ENCODE measurements around the gene TRIM7. TPM values are rescaled to one million over a fixed set of nuclear protein-coding genes. Genes with fewer than 3 reads are reported as not detected.
"Not testable (repeated sequence)": the region's sequence is repeated elsewhere in the genome, so short reads cannot be mapped to it uniquely, and the experiment has no call there.

TRIM7 gene
- total RNA-seq, 1 experiment from 2014 or later = not detected

DNA sequence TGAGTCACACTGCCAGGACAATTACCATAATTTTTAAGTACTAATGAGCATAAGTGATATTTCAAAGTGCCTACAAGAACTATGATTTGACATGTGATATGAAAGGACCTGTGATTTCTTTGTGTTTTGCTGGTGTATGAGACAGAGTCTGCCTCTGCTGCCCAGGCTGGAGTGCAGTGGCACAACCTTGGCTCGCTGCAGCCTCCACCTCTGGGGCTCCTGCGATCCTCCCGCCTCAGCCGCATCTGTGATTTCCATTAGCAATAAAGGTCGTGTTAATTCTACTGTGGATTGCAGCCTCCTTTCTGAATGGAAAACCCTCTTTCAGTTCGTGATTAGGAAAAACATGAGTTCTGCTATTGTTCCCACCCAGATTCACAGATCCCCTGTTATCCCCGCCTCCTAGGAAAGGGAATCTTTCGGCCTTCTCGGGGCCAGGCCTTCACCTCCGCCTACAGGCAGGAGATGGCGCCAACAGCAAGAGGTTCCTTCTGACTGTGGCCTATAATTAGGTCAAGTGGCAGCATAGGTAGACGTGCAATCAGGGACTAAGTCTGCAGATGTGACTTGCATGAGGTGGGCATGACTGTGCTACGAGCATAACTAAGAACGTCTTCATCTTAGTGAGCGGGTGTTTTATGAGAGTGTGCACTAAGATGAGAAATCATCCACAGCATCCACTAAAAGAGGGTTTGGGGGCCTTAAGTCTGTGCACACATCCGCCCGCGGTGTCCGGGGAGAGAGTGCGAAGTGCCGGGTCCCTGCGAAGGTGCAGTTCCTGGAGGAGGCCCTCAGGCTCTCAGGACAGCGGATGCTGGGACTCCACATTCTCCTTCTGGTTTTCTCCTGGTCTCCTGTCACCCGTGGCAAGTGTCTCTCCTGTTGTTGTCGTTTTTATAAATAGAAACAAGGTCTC is 23.1 kb downstream of the TRIM7 start:
- Histone ChIP-seq H3K4me1 (ENCODE audit: low read length) (peaks cover 19% of the 10 kb centered on the region), H3K9me2 (replicated peaks; ENCODE audit: insufficient read depth, low read length) (no peaks in the 10 kb centered on the region), H3K27ac (ENCODE audit: low read length) (no peak overlapping the region), H3K9me3 (ENCODE audit: low read length) (no peaks in the 10 kb centered on the region), H3K9ac (ENCODE audit: low read length) (no peak overlapping the region), H2AFZ (ENCODE audit: low read length) (no peak overlapping the region), H4K20me1 (ENCODE audit: insufficient read depth, low read depth, low read length) (no peaks in the 10 kb centered on the region), H3K79me2 (ENCODE audit: low read length) (no peaks in the 10 kb centered on the region), H3K36me3 (ENCODE audit: insufficient read depth, low read length) (no peaks in the 10 kb centered on the region), H3K4me3 (ENCODE audit: low read length) (no peak overlapping the region), H3K27me3 (ENCODE audit: low read length) (no peaks in the 10 kb centered on the region), H3K4me2 (ENCODE audit: low read depth, low read length, poor library complexity, severe bottlenecking) (no peak overlapping the region)
- DNase-seq = peak; percentile 88

GRCh38 chr5:181177559-181177958 is 27.4 kb downstream of the TRIM7 start:
- H3K9me3 ChIP-seq (ENCODE audit: low read length); H4K20me1 ChIP-seq (ENCODE audit: insufficient read depth, low read depth, low read length); H3K27ac ChIP-seq (ENCODE audit: low read length); H3K36me3 ChIP-seq (ENCODE audit: insufficient read depth, low read length); DNase-seq; H3K9ac ChIP-seq (ENCODE audit: low read length); H3K4me2 ChIP-seq (ENCODE audit: low read depth, low read length, poor library complexity, severe bottlenecking); H3K9me2 ChIP-seq (replicated peaks; ENCODE audit: insufficient read depth, low read length); H2AFZ ChIP-seq (ENCODE audit: low read length); H3K27me3 ChIP-seq (ENCODE audit: low read length); H3K4me3 ChIP-seq (ENCODE audit: low read length); H3K79me2 ChIP-seq (ENCODE audit: low read length): not testable (repeated sequence)
- H3K4me1 ChIP-seq (ENCODE audit: low read length) = peaks cover 13% of the 10 kb centered on the region

DNA sequence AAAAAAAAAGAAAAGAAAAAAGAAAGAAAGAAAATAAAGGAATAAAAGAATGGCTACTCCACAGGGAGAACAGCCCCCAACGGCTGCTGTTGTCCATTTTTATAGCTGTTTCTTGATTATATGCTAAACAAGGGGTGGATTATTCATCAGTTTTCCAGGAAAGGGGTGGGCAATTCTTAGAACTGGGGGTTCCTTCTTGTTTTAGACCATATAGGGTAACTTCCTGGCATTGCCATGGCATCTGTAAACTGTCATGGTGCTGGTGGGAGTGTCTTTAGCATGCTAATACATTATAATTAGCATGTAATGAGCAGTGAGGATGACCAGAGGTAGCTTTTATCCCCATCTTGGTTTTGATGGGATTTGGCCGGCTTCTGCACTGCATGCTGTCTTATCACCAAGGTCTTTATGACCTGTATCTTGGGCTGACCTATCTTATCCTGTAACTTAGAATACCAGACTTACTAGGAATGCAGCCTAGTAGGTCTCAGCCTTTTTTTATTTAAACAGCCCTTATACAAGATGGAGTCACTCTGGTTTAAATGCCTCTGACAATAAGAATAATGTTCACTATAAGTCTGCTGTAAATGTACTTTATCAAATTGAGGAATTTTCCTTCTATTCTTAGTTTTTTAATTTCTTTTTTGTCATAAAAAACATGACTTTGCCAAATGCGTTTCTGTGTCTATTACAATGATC is 28.6 kb downstream of the TRIM7 start:
- Histone ChIP-seq H3K9me2 (replicated peaks; ENCODE audit: insufficient read depth, low read length) (no peaks in the 10 kb centered on the region), H3K4me1 (ENCODE audit: low read length) (peaks cover 10% of the 10 kb centered on the region)
- DNase-seq = no peak

GRCh38 chr5:181173420-181174342 is 31.3 kb downstream of the TRIM7 start:
- H3K9me3 ChIP-seq (ENCODE audit: low read length) = no peaks in the 10 kb centered on the region
- peak overlapping the region; percentile 87; the same call in 1 of the 2 replicates for H2AFZ ChIP-seq (ENCODE audit: low read length)
- no peaks in the 10 kb centered on the region for H3K9me2 ChIP-seq (replicated peaks; ENCODE audit: insufficient read depth, low read length)
- no peaks in the 10 kb centered on the region for H3K79me2 ChIP-seq (ENCODE audit: low read length)
- peak overlapping the region; percentile 35; the same call in 1 of the 2 replicates for H3K4me3 ChIP-seq (ENCODE audit: low read length)
- H3K27ac ChIP-seq (ENCODE audit: low read length) = no peak overlapping the region
- peak overlapping the region; percentile 56 for H3K4me2 ChIP-seq (ENCODE audit: low read depth, low read length, poor library complexity, severe bottlenecking)
- no peaks in the 10 kb centered on the region for H4K20me1 ChIP-seq (ENCODE audit: insufficient read depth, low read depth, low read length)
- no peaks in the 10 kb centered on the region for H3K36me3 ChIP-seq (ENCODE audit: insufficient read depth, low read length)
- no peaks in the 10 kb centered on the region for H3K27me3 ChIP-seq (ENCODE audit: low read length)
- H3K9ac ChIP-seq (ENCODE audit: low read length) = peak overlapping the region; percentile 43; the same call in 1 of the 2 replicates
- DNase-seq = peak; percentile 76
- peaks cover 10% of the 10 kb centered on the region for H3K4me1 ChIP-seq (ENCODE audit: low read length)

More for the DNA sequence above, 28.6 kb downstream of the TRIM7 start:
- Histone ChIP-seq H2AFZ (ENCODE audit: low read length) (no peak overlapping the region), H3K36me3 (ENCODE audit: insufficient read depth, low read length) (no peaks in the 10 kb centered on the region), H4K20me1 (ENCODE audit: insufficient read depth, low read depth, low read length) (no peaks in the 10 kb centered on the region), H3K4me3 (ENCODE audit: low read length) (no peak overlapping the region), H3K79me2 (ENCODE audit: low read length) (no peaks in the 10 kb centered on the region), H3K9me3 (ENCODE audit: low read length) (no peaks in the 10 kb centered on the region), H3K27ac (ENCODE audit: low read length) (no peak overlapping the region), H3K4me2 (ENCODE audit: low read depth, low read length, poor library complexity, severe bottlenecking) (no peak overlapping the region), H3K9ac (ENCODE audit: low read length) (no peak overlapping the region), H3K27me3 (ENCODE audit: low read length) (no peaks in the 10 kb centered on the region)

DNA sequence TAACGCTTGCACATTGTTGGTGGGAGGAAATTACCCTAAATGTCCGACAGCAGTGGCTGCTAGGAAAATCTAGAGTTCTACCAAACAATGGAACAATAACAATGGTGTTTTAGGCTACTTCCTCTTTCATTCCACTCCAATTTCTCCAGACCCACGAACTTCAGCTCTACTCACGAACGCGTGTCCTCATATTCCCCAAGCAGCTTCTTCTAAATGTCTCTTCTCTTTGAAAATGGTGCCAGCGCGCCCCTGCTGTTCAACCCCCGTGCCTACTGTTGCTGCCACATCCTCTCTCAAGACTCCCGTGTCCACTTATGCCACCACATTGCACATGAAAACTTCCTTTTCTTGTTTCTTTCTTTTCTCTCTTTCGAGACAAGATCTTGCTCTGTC is 32.0 kb downstream of the TRIM7 start:
- Histone ChIP-seq H3K9me3 (ENCODE audit: low read length) (no peaks in the 10 kb centered on the region), H3K27me3 (ENCODE audit: low read length) (no peaks in the 10 kb centered on the region), H3K9me2 (replicated peaks; ENCODE audit: insufficient read depth, low read length) (no peaks in the 10 kb centered on the region), H4K20me1 (ENCODE audit: insufficient read depth, low read depth, low read length) (no peaks in the 10 kb centered on the region), H3K4me2 (ENCODE audit: low read depth, low read length, poor library complexity, severe bottlenecking) (peak overlapping the region; percentile 56), H3K36me3 (ENCODE audit: insufficient read depth, low read length) (no peaks in the 10 kb centered on the region), H3K4me1 (ENCODE audit: low read length) (peaks cover 17% of the 10 kb centered on the region), H3K4me3 (ENCODE audit: low read length) (peak overlapping the region; percentile 35; the same call in 1 of the 2 replicates), H3K27ac (ENCODE audit: low read length) (no peak overlapping the region), H2AFZ (ENCODE audit: low read length) (peak overlapping the region; percentile 87; the same call in 1 of the 2 replicates), H3K9ac (ENCODE audit: low read length) (peak overlapping the region; percentile 43; the same call in 1 of the 2 replicates), H3K79me2 (ENCODE audit: low read length) (no peaks in the 10 kb centered on the region)
- no peak for DNase-seq

- no peaks in the 10 kb centered on the region for H3K27me3 ChIP-seq (ENCODE audit: low read length)
Measured at GRCh38 chr5:181171782-181172181, 33.2 kb downstream of the TRIM7 start.

DNA sequence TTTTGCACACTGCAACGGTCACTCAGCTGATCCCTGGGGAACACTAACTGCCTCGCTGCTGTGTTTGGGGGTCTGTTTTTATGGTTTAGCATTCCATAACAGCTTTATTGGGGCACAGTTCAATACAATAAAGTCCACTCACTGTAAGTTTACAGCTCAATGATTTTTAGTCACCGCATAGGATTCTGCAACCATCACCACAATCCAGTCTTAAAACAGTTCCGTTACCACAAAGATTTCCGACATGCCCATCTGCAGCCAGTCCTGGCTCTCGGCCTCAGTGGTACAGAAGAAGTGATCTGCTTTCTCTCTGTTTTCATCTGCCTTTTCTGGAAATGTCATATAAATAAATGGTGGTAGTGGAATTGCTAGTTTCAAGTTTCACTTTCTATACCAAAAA is 34.0 kb downstream of the TRIM7 start:
- H3K36me3 ChIP-seq (ENCODE audit: insufficient read depth, low read length) = no peaks in the 10 kb centered on the region
- no peak for DNase-seq
- no peak overlapping the region for H3K9ac ChIP-seq (ENCODE audit: low read length)
- no peaks in the 10 kb centered on the region for H3K79me2 ChIP-seq (ENCODE audit: low read length)
- no peak overlapping the region for H3K4me3 ChIP-seq (ENCODE audit: low read length)
- H3K9me3 ChIP-seq (ENCODE audit: low read length) = no peaks in the 10 kb centered on the region
- no peaks in the 10 kb centered on the region for H4K20me1 ChIP-seq (ENCODE audit: insufficient read depth, low read depth, low read length)
- H2AFZ ChIP-seq (ENCODE audit: low read length) = no peak overlapping the region
- no peaks in the 10 kb centered on the region for H3K27me3 ChIP-seq (ENCODE audit: low read length)
- no peak overlapping the region for H3K27ac ChIP-seq (ENCODE audit: low read length)
- peaks cover 31% of the 10 kb centered on the region for H3K4me1 ChIP-seq (ENCODE audit: low read length)
- no peaks in the 10 kb centered on the region for H3K9me2 ChIP-seq (replicated peaks; ENCODE audit: insufficient read depth, low read length)
- no peak overlapping the region for H3K4me2 ChIP-seq (ENCODE audit: low read depth, low read length, poor library complexity, severe bottlenecking)

More at GRCh38 chr5:181171782-181172181, 33.2 kb downstream of the TRIM7 start:
- no peaks in the 10 kb centered on the region for H3K9me3 ChIP-seq (ENCODE audit: low read length)
- no peaks in the 10 kb centered on the region for H3K79me2 ChIP-seq (ENCODE audit: low read length)
- no peaks in the 10 kb centered on the region for H4K20me1 ChIP-seq (ENCODE audit: insufficient read depth, low read depth, low read length)
- no peak overlapping the region for H3K9ac ChIP-seq (ENCODE audit: low read length)
- DNase-seq = no peak
- H3K4me1 ChIP-seq (ENCODE audit: low read length) = peaks cover 29% of the 10 kb centered on the region
- no peak overlapping the region for H2AFZ ChIP-seq (ENCODE audit: low read length)
- no peak overlapping the region for H3K4me3 ChIP-seq (ENCODE audit: low read length)
- no peaks in the 10 kb centered on the region for H3K9me2 ChIP-seq (replicated peaks; ENCODE audit: insufficient read depth, low read length)
- H3K4me2 ChIP-seq (ENCODE audit: low read depth, low read length, poor library complexity, severe bottlenecking) = no peak overlapping the region
- H3K27ac ChIP-seq (ENCODE audit: low read length) = no peak overlapping the region
- H3K36me3 ChIP-seq (ENCODE audit: insufficient read depth, low read length) = no peaks in the 10 kb centered on the region

Measured in Karpas-422 (cell line).